HG03575 (cell line): Measurements from ENCODE around the gene PACRG.

Source experiments
- ATAC-seq: cut with Tn5 transposase; IDR thresholded peaks from one replicate; pipeline ENCODE4 v1.9.1; 2021; ENCODE audit not compliant: unreplicated experiment, insufficient number of reproducible peaks, low FRiP score; ENCODE audit errors: extremely low read depth

Gene PACRG

DNA sequence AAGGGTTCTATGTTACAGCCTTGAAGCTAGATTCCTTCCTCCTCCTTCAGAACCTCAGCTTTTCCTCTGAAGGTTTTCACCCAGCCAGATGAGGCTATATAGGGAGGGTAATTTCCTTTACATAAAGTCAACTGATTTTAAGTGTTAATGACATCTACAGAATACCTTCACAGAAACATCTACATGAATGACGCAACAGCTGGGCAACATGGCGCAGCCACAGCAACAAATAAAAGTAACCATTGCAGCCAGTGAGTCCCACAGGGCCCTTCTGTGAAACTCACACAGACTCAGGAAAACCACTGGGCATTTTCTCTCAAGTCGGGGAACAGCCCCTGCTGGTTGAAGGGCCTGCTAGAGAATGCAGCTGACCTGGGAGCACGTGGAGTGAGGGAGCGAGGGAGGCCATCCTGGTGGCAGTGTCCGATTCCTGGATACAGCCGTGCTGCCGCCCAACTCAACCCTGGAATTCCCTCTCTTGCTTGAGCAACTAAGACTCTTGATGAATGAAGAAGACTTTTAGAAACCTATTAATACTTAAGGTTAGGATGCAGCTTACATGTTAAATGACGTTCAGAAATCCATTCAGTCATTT, 176.4 kb downstream of the PACRG start:
- no peak for ATAC-seq

DNA sequence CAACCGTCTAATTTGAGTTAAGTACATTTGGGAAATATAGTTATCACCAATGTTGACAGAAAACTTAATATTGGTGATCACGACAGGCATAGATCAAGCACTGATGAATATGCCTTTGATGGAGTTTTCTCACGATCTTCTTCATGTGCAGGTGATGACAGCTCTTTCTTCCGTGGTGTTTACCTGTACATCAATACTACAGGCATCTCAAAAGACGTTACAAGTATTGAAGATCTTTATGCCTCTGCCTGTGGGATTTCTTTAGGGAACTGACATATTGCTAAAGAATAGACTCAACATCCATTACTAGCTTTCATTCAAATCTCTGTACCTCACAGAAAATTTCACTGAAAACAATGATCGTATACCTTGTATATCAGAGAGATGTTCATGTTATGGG, 178.7 kb downstream of the PACRG start:
- no peak for ATAC-seq

DNA sequence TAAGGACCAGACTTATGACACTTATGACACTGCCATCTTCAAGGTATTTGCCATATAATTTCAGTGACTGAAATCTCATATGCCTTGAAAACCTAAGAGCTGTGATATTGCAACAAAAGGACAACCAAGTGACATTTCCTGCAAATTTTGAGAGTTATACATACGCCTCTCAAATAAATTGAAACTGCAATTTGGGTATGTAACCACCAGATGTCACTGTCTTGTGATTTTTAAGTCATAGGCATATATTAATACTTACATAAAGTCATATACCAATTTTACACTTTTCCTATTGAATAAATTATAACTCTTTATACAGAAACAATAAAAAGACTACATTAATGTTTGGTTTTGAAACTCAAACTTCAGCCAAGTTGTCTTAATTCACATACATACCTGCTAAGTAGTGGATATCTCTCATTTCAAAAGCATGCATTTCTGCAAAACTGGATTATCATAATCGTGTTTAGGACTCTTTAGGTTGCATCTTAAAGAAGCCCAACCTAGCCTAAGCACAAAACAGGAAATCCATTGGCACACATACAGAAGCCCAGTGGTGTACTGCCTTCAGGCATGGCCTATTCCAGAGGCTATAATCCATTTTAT, 180.2 kb downstream of the PACRG start:
- ATAC-seq, result no peak

DNA sequence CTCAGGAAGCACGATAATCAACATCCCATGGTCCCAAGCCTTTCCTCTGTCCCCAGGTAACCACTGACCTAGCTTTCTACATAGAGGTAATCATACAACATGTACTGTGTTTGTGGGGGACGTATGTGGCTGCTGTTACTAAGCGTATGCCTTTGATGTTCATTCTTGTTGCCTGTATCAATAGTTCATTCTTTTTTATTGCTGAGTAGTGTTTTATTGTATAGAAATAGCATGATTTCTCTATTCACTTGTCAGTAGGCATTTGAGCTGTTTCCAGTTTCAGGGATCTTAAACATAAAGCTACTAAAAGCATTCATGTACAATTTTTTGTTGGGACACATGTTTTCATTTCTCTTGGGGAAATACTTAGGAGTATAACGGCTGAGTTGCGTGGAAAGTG, 185.4 kb downstream of the PACRG start:
- no peak for ATAC-seq

DNA sequence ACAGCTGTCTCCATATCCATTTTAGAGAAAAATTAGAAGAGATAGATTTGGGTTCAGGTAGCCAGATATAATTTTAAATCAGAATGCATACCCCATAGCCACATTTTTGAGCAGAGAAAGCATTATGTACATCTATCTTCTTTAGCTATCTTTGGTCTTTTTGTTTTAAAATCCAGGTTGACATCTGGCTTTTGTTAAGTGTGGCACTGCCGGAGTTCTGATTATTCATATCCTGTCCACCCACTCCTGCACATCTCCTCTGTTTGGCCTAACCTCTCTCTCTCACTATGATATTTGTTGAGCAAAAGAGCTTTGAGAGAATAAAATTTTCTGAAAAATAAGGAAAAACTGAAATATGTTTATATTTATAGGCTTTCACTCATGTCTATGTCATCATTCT, 189.7 kb downstream of the PACRG start:
- ATAC-seq, result no peak

DNA sequence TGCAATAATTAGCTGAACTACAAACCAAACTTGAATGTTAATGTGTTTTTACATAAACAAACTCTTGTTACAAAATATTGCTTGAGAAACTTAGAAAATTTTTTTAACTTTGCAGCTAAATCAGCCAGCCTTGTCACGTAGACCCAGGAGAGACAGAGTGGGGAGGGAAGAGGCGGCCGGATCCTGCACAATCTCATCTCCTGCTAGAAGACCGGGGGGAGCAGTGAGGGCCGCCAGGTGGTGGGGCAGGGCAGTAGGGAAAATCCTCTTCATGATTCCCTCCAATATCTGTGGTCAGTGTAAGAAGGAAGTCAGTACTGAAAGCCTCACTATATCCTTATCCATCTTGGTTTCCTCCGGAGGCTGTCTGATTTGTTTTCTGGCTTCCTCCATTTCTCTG, 193.3 kb downstream of the PACRG start:
- no peak for ATAC-seq

DNA sequence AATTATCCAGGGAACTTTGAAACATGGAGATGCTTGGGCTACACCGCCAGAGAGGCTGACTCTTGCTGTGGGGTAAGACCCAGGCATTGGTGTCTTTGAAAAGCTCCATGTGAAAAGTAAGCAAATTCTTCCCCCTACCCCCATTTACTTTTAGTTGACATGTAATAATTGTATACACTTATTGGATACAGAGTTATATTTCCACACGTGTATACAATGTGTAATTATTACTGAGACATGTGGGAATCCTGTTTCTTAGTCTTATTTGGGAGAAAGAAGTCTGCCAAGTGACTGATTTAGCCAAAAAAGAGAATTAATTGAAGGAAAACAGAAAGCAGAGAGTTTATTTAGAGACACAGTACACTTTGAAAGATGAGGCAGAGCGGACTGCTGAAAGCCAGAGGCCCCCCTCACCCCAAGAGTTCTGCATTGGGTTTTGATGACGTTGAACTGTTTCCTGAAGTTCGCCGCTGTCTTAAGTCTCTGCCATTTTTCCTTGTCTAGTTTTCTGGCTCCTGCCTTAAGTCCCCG, 193.8 kb downstream of the PACRG start:
- no peak for ATAC-seq

DNA sequence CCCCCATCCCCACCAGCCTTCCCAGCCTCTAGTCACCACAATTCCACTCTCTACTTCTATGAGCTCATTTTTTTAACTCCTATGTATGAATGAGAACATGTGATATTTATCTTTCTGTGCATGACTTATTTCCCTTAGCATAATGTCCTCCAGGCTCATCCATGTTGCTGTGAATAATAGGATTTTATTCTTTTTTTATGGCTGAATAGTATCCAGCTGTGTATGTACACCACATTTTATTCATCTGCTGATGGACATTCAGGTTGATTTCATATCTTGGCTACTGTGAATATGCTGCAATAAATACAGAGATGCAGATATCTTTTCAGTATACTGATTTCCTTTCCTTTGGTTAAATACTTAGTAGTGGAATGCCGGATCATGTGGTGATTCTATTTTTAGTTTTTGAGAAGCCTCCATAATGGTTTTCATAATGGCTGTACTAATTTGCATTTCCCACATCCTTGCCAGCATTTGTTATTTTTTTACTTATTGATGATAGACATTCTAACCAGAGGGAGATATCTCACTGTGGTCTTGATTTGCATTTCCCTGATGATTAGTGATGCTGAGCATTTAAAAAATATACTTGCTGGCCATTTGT, 194.9 kb downstream of the PACRG start:
- no peak for ATAC-seq

DNA sequence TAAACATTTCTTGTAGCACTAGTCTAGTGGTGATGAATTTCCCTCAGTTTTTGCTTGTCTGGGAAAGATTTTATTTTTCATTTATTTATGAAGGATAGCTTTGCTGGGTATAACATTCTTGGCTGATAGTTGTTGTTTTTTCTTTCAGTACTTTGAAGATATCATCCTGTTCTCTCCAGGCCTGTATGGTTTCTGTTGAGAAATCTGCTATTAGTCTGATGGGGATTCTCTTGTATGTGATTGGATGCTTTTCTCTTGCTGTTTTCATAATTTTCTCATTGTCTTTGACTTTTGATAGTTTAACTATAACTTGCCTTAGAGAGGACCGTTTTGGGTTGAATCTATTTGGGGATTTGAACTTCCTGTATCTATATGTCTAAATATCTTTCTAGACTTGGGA, 207.1 kb downstream of the PACRG start:
- no peak for ATAC-seq

DNA sequence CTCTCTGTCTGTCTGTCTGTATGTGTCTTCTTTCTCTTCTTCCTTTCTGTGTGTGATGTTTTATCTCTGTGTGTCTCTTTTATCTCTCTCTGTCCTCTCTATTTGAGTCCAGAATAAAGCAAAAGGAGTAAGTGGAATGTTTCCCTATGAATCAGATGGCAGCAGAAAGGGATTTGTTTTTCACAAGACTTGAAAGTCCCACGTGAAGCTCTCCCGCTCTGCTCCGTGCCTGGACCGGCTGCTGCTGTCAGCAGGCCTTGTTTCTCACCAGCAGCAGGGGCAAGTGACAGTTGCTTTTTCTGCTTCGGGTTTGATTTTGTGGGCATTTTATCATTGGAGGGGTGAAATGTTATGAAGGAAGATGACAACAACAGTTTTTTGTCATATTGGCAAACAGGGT, 212.7 kb downstream of the PACRG start:
- ATAC-seq, result no peak

DNA sequence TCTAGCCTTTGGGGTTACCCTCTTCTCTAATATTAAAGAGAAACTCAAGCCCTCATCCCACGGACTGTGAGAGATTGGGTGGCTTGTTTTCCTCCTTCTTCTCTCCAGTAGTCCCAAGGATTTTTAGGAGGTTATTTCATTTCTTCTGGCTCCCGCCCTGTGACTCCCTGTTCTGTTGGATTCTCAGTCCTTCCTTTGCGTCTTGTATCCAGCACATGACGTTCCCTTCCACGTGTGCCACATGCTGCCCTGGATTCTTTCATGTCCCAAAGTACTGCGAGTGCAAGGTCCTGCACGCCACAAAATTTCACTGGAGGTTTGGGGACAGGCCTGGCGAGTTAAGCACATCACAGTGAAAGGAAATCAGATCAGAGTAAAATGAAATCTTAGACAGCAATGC, 213.4 kb downstream of the PACRG start:
- ATAC-seq, result no peak

DNA sequence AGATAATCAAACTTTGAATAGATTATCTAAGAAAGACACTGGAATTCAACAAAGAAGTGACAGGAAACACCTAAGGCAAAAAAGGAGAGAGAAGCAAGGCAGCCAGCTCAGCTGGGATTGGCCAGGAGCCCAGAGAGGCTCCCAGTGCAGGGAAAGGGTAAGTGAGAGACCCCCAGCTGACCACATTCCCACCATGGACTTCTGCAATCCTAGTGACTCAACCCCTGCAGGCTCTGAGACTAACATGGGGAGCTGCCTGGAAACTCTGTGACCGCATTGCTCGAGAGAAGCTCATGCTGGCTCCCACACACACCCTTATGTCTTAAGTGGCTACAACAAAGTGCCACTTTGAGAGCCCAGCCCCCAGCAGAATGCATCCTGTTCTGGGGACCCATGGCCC, 215.1 kb downstream of the PACRG start:
- ATAC-seq, result no peak

DNA sequence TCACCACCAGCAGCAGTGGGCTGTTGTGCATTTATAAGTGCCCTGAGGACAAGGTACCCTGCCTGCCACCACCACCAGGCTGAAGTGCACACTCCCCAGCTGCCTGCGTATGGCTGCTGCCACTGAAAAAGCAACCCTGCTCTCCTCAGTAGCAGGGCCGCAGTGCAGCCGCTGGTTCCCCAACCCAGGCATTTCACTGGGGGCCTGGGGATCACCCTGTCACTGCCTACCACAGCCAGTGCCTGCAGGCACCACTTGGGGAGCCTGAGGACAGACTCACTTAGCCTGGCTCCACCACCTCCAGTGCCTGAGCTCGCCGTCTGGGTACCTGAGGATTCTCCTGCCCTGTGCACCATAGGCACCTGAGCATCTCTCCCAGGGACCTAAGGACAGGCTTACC, 215.6 kb downstream of the PACRG start:
- ATAC-seq, result no peak

DNA sequence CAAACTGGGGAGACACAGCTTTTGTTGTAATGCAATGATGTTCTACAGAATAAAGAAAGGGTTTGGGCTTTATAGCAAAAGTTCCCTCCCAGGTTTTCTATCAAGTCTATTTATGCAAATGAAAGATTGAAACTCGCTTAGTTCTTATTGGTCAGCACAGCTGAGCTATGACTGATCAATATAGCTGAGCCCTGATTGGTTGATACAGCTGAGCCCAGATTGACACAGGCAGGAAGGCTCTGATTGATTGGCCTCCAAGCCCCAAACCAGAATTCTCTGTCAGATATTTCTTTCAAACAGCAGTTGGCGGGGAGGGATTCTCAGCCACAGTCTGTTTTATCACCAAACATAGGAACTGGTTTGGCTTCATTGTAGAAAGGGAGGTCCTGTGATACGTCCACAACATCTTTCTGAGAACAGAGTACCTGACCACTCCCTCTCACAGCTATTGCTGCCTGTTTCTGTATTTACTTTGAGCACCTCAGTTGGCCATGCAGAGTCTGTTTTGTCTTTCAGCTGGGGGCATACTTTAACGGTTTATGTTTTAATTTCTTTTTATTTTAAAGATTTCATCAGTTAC, 223.5 kb downstream of the PACRG start:
- no peak for ATAC-seq

DNA sequence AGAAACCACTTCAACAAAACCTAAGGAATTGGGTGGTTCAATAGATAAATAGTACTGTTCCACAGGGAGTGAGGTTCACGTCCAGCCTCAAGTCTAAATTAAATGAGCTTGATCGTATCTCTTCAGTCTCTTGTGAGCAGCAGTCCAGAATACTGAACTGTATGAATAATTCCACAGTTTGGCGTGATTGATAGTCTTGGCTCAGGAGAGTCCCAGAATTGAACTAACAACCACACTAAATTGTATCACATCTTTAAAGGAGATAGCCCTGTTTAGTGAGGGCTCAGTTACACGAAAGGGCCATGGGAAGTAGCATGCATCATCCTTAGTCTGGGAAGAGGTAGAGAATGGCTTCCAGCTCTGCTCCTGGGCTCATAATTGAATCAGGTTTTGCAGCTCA, 224.6 kb downstream of the PACRG start:
- no peak for ATAC-seq

DNA sequence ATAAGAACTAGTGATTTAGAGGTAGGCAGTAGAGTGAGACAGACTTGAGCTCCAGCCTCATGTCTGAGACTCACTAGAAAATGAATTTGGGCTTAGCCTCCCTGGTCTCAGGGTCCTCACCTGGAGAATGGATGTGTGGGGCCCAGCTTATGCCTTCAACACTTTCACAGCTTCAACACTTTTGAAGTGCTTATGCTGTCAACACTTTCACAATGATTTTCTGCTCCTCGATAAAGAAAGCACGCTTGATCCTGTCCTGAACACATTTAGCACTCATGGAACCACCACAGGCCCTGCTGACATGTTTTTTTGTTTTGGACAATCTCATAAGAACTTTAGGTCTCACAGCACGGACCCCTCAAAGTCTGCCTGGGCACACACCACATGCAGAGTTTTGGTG, 229.3 kb downstream of the PACRG start:
- no peak for ATAC-seq

DNA sequence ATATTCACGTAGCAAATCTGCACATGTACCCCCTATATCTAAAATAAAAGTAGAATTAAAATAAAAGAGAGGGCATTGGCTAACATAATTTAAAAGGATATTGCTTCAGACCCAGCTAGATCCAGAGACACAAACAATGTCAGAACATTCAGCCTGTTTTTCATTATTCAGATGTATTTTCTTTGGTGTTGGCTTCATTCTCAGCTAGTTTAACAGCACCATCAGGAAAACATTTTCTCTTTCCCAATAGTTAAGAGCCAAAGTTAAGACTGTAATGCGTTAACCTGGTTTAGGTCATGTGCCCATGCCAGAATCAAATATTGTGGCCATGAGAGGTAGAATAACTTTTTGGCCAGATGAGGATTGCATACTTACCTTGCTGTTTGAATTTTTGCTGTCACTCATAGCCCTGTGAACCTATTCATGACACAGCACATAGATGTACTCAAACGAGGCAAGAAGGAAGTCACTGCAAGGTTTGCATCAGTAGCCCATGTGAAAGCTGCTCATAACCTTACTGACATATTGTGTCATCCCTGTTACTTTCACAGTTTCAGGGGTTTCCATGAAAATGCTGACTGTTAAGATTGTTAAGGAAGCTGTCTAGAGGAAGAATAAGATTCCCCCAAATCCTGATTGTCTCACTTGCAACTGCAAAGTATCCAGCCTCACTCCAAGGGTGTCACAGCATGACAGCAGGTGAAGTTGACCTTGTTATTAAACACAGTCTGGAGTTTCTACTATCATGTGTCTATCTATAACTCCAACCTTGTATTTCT, 233.1 kb downstream of the PACRG start:
- ATAC-seq, result no peak

DNA sequence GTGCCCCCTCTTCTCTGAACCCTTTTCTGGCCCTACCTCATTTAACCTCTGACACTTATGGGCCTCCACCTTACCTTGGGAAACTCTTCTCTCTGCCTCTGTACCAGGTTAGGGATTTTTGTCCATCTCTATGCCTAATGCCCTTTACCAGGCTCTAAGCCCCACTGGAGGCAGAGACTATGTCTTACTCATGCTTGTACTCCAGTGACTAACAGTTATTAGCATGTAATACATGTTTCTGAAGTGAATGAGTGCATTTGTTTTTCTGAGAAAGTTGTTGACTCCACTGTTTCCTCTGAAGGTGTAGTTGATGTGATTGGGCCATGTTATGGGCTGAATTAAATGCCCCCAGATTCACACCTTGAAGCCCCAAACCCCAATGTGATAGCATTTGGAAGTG, 234.3 kb downstream of the PACRG start:
- no peak for ATAC-seq

DNA sequence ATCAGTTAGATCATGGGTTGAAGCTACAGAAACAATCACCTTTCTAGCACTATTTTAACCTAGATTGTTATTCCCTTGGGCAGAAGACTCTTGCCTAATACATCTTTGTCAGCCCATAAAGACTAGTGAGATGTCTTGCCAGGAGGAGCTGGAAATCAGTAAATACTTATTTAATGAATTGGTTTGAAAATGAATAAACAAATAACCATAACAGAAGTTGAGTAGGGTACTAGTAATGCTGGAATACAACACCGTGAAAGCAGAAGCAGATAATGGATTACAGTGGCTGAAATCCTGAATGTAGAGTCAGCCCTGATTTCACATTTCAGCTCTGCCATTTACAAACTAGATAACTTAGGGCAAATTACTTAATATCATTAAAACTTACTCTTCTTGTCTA, 236.1 kb downstream of the PACRG start:
- no peak for ATAC-seq
